H1 (cell line): ENCODE measurements around the gene MFAP3L. TPM values are rescaled to one million over a fixed set of nuclear protein-coding genes. Genes with fewer than 3 reads are reported as not detected.

Experiments
- CTCF ChIA-PET: fragments of 300-600 bp; sonication (Branson Sonifier 250); formaldehyde crosslinking; loops from one replicate; lab custom pipeline; 2021; ENCODE audit not compliant: partially characterized antibody; lab: Charles Lee
- POLR2A ChIA-PET: fragments of 300-600 bp; sonication (Branson Sonifier 250); formaldehyde crosslinking; loops from one replicate; lab custom pipeline; 2021; ENCODE audit warnings: inconsistent platforms; ENCODE audit not compliant: partially characterized antibody; lab: Charles Lee
- DNase-seq, 2 experiments: peaks; one replicate each; pipeline versions ENCODE4 v3.0.0 to v3.0.0-alpha.2; 2010 to 2022; ENCODE audit warnings: low spot score in 2 of 2, low read depth in 1 of 2, mixed read lengths in 1 of 2
- FAIRE-seq: peaks from 2 replicates; lab custom pipeline; 2011; peaks lifted over from hg19 to GRCh38; lab: Jason Lieb, UNC
- H2AFZ ChIP-seq: 2 replicates; pipeline ENCODE4 v1.8.1; 2012; ENCODE audit warnings: low read length, inconsistent platforms
- H2AK5ac ChIP-seq: 2 replicates; pipeline ENCODE4 v1.6.1; 2013; ENCODE audit warnings: low read depth, low read length
- H2BK120ac ChIP-seq: replicated peaks from 2 replicates; pipeline ENCODE3; 2013; ENCODE audit warnings: low read depth, low read length, inconsistent platforms
- H2BK12ac ChIP-seq: 2 replicates; pipeline ENCODE4 v1.6.1; 2013; ENCODE audit warnings: low read depth, low read length
- H2BK15ac ChIP-seq: 2 replicates; pipeline ENCODE4 v1.6.1; 2013; ENCODE audit warnings: low read length
- H2BK20ac ChIP-seq: 2 replicates; pipeline ENCODE4 v1.6.1; 2013; ENCODE audit warnings: low read length
- H2BK5ac ChIP-seq: 2 replicates; pipeline ENCODE4 v1.6.1; 2013; ENCODE audit warnings: low read depth, low read length
- H3K14ac ChIP-seq: 2 replicates; pipeline ENCODE4 v1.6.1; 2013; ENCODE audit warnings: inconsistent platforms; ENCODE audit not compliant: insufficient read length
- H3K18ac ChIP-seq: 2 replicates; pipeline ENCODE4 v1.6.1; 2013; ENCODE audit warnings: low read length; ENCODE audit errors: extremely low read depth
- H3K23ac ChIP-seq: 2 replicates; pipeline ENCODE4 v1.6.1; 2013; ENCODE audit warnings: inconsistent platforms; ENCODE audit not compliant: insufficient read length
- H3K23me2 ChIP-seq: 2 replicates; pipeline ENCODE4 v1.6.1; 2013; ENCODE audit warnings: low read depth, low read length
- H3K27ac ChIP-seq: 2 replicates; pipeline ENCODE4 v1.6.1; 2011; ENCODE audit warnings: low read depth, low read length, inconsistent platforms
- H3K27me3 ChIP-seq, 4 experiments: replicated peaks in 1 of 4; 1 replicate in 1 of 4; 2 replicates in 3 of 4; pipeline versions ENCODE4 v1.6.1 to v1.8.1; 2011 to 2013; ENCODE audit warnings: low read length in 3 of 4, mild to moderate bottlenecking in 3 of 4, inconsistent platforms in 2 of 4, mixed read lengths in 2 of 4, moderate library complexity in 1 of 4; ENCODE audit not compliant: control insufficient read depth in 3 of 4, insufficient read depth in 3 of 4; ENCODE audit errors: extremely low read depth in 1 of 4
- H3K36me3 ChIP-seq, 4 experiments: 2 replicates each; pipeline versions ENCODE4 v1.6.1 to v1.8.1; 2011 to 2013; ENCODE audit warnings: mild to moderate bottlenecking in 4 of 4, low read length in 3 of 4, moderate library complexity in 2 of 4, control low read depth in 1 of 4, inconsistent platforms in 1 of 4; ENCODE audit not compliant: insufficient read depth in 4 of 4, control insufficient read depth in 2 of 4
- H3K4ac ChIP-seq: replicated peaks from 2 replicates; pipeline ENCODE3; 2013; ENCODE audit warnings: low read length, low read depth, mixed read lengths, inconsistent platforms; ENCODE audit not compliant: insufficient read length
- H3K4me1 ChIP-seq, 4 experiments: replicated peaks in 1 of 4; 1 replicate in 1 of 4; 2 replicates in 3 of 4; pipeline versions ENCODE4 v1.6.1 to v1.8.1; 2011 to 2013; ENCODE audit warnings: low read length in 3 of 4, inconsistent platforms in 2 of 4, mixed read lengths in 1 of 4; ENCODE audit not compliant: insufficient read depth in 4 of 4, control insufficient read depth in 3 of 4
- H3K4me2 ChIP-seq, 2 experiments: 2 replicates each; pipeline versions ENCODE4 v1.6.1 to v1.8.1; 2011 to 2013; ENCODE audit warnings: low read depth in 2 of 2, low read length in 2 of 2, control low read depth in 1 of 2, inconsistent platforms in 1 of 2, mild to moderate bottlenecking in 1 of 2; ENCODE audit not compliant: insufficient read depth in 1 of 2
- H3K4me3 ChIP-seq, 4 experiments: fragments of 200-600, 300-600 bp in 1 of 4; sonication (generic), shearing (Covaris generic), sonication (Bioruptor Twin) in 1 of 4; 2 replicates each; pipeline versions ENCODE4 v1.5.1 to v1.8.1; 2011 to 2016; ENCODE audit warnings: low read length in 4 of 4, low read depth in 3 of 4, control low read depth in 2 of 4, inconsistent platforms in 2 of 4, mild to moderate bottlenecking in 2 of 4, mixed read lengths in 1 of 4, moderate library complexity in 1 of 4; ENCODE audit not compliant: insufficient read depth in 2 of 4; ENCODE audit errors: extremely low read depth in 1 of 4
- H3K56ac ChIP-seq: replicated peaks from 2 replicates; pipeline ENCODE3; 2013; ENCODE audit warnings: low read depth, mild to moderate bottlenecking, mixed read lengths, low read length, inconsistent platforms; ENCODE audit not compliant: insufficient read length
- H3K79me1 ChIP-seq: 2 replicates; pipeline ENCODE4 v1.6.1; 2013; ENCODE audit warnings: low read depth, low read length, control low read depth
- H3K79me2 ChIP-seq, 2 experiments: 2 replicates each; pipeline versions ENCODE4 v1.6.1 to v1.8.1; 2012 to 2013; ENCODE audit warnings: low read length in 2 of 2, mild to moderate bottlenecking in 2 of 2, inconsistent platforms in 1 of 2; ENCODE audit not compliant: insufficient read depth in 2 of 2, control insufficient read depth in 1 of 2
- H3K9ac ChIP-seq, 4 experiments: replicated peaks in 1 of 4; 1 replicate in 1 of 4; 2 replicates in 3 of 4; pipeline versions ENCODE4 v1.6.1 to v1.8.1; 2011 to 2013; ENCODE audit warnings: low read depth in 3 of 4, low read length in 3 of 4, control low read depth in 2 of 4, mild to moderate bottlenecking in 2 of 4, moderate library complexity in 2 of 4, inconsistent platforms in 1 of 4; ENCODE audit errors: extremely low read depth in 1 of 4
- H3K9me3 ChIP-seq, 2 experiments: 2 replicates each; pipeline versions ENCODE4 v1.6.1 to v1.8.1; 2012 to 2013; ENCODE audit warnings: mild to moderate bottlenecking in 2 of 2, moderate library complexity in 2 of 2, control low read depth in 1 of 2, inconsistent platforms in 1 of 2, low read depth in 1 of 2, low read length in 1 of 2, mixed read lengths in 1 of 2; ENCODE audit not compliant: insufficient read depth in 2 of 2
- H4K20me1 ChIP-seq, 2 experiments: replicated peaks in 1 of 2; 2 replicates each; pipeline versions ENCODE3 to v1.8.1; 2011 to 2013; ENCODE audit warnings: inconsistent platforms in 2 of 2, low read length in 2 of 2, mild to moderate bottlenecking in 1 of 2; ENCODE audit not compliant: insufficient read depth in 2 of 2, control insufficient read depth in 1 of 2
- H4K5ac ChIP-seq: 2 replicates; pipeline ENCODE4 v1.6.1; 2013; ENCODE audit warnings: low read length, low read depth, mixed read lengths, inconsistent platforms; ENCODE audit not compliant: insufficient read length
- H4K8ac ChIP-seq: 2 replicates; pipeline ENCODE4 v1.8.0; 2013; ENCODE audit warnings: mild to moderate bottlenecking, moderate library complexity, low read length, inconsistent platforms; ENCODE audit not compliant: insufficient read depth; ENCODE audit errors: extremely low read depth
- H4K91ac ChIP-seq: replicated peaks from 2 replicates; pipeline ENCODE3; 2013; ENCODE audit warnings: low read length, mixed read lengths, inconsistent platforms; ENCODE audit not compliant: insufficient read length
- E2F6 ChIP-seq: IDR thresholded peaks from 2 replicates; pipeline ENCODE4 v1.6.1; 2012; ENCODE audit warnings: inconsistent platforms
- EGR1 ChIP-seq: IDR thresholded peaks from 2 replicates; pipeline ENCODE4 v1.6.1; 2011; ENCODE audit warnings: low read depth, low read length, borderline replicate concordance
- FOSL1 ChIP-seq: IDR thresholded peaks from 2 replicates; pipeline ENCODE4 v1.6.1; 2011; ENCODE audit warnings: mild to moderate bottlenecking, low read depth, low read length, moderate library complexity; ENCODE audit not compliant: insufficient read depth
- GABPA ChIP-seq: IDR thresholded peaks from 2 replicates; pipeline ENCODE4 v1.6.1; 2011; ENCODE audit warnings: mild to moderate bottlenecking, low read length, moderate library complexity, borderline replicate concordance; ENCODE audit not compliant: insufficient read depth
- JUN ChIP-seq: IDR thresholded peaks from 2 replicates; pipeline ENCODE4 v1.6.1; 2011; ENCODE audit warnings: low read depth, mild to moderate bottlenecking, improper control_type of control experiment, low read length
- KDM1A ChIP-seq: fragments of 200-600, 300-600 bp; sonication (generic); IDR thresholded peaks from 2 replicates; pipeline ENCODE4 v1.7.1; 2016; ENCODE audit warnings: mild to moderate bottlenecking, low read length, borderline replicate concordance
- NANOG ChIP-seq: IDR thresholded peaks from 2 replicates; pipeline ENCODE4 v1.6.1; 2011; ENCODE audit warnings: low read length, low read depth, mild to moderate bottlenecking, inconsistent platforms; ENCODE audit not compliant: insufficient read depth, poor library complexity, severe bottlenecking
- PHF8 ChIP-seq: fragments of 200-600 bp; sonication (generic); conservative IDR thresholded peaks from 2 replicates; pipeline ENCODE4 v1.7.1; 2012; ENCODE audit warnings: low read depth, mild to moderate bottlenecking, inconsistent platforms, low read length, moderate library complexity
- SIN3A ChIP-seq, 2 experiments: IDR thresholded peaks in 1 of 2; conservative IDR thresholded peaks in 1 of 2; 2 replicates each; pipeline ENCODE4 v1.6.1; 2011 to 2012; ENCODE audit warnings: low read length in 2 of 2, improper control_type of control experiment in 1 of 2, low read depth in 1 of 2, mild to moderate bottlenecking in 1 of 2
- SRF ChIP-seq: IDR thresholded peaks from 2 replicates; pipeline ENCODE4 v1.6.1; 2011; ENCODE audit warnings: mild to moderate bottlenecking, low read depth, low read length, moderate library complexity
- SUZ12 ChIP-seq: fragments of 200-600 bp; sonication (generic); IDR thresholded peaks from 2 replicates; pipeline ENCODE4 v1.6.1; 2012; ENCODE audit warnings: mild to moderate bottlenecking, inconsistent platforms, low read length, moderate library complexity, mixed read lengths
- TBP ChIP-seq: IDR thresholded peaks from 2 replicates; pipeline ENCODE4 v1.6.1; 2011; ENCODE audit warnings: low read depth, low read length, improper control_type of control experiment
- WGBS, 2 experiments: shearing (Covaris generic) in 1 of 2; methylation state at CpG; one replicate each; pipeline versions ENCODE4 v1.1.6 to v1.1.7; 2013 to 2015; ENCODE audit warnings: low lambda C conversion rate in 2 of 2, mixed read lengths in 2 of 2, inconsistent platforms in 1 of 2, low coverage in 1 of 2, missing lambda C conversion rate in 1 of 2; ENCODE audit not compliant: insufficient replicate concordance in 2 of 2, insufficient coverage in 1 of 2, insufficient read length in 1 of 2; ENCODE audit errors: extremely low coverage in 1 of 2, missing lambda C conversion rate in 1 of 2; 5-methylcytosine and 5-hydroxymethylcytosine counted together
- polyA plus RNA-seq, 7 experiments: library from polyadenylated mRNA; depleted of rRNA in 3 of 7; stranded (reverse) in 5 of 7; unstranded in 2 of 7; fragments of >200 nt in 5 of 7; fragments of 200-250 nt in 2 of 7; gene quantifications; 1 replicate in 5 of 7; 2 replicates in 1 of 7; 4 replicates in 1 of 7; pipeline versions ENCODE4 v1.2.1 to v1.2.3, GENCODE V29; 2011 to 2013; ENCODE audit warnings: missing spikeins in 2 of 7, mixed read lengths in 2 of 7
- total RNA-seq: library from RNA; stranded (reverse); fragmentation: NEBNext Ultra II Directional; extraction: Animal tissue kit (Norgen Biotek cat#: 25700); gene quantifications from 2 replicates; pipeline ENCODE4 v1.2.1, GENCODE V29; 2021

The MFAP3L gene
- total and polyA plus RNA-seq, 2 of the 8 experiments (the other 6 are each of a cell fraction or from before 2014, with no cell fraction given) = 7.0 to 9.8 TPM

GRCh38 chr4:170068438-170069128, 42.4 kb upstream of the MFAP3L start:
- no peak overlapping the region for H3K4ac ChIP-seq
- no peaks in the 10 kb centered on the region for H3K79me2 ChIP-seq
- H3K9me3 ChIP-seq = no peaks in the 10 kb centered on the region
- H4K91ac ChIP-seq = no peak overlapping the region
- H3K4me1 ChIP-seq = no peaks in the 10 kb centered on the region
- 96% methylated on average over 8 of the region's 8 CpGs; no CpG with 5 or more reads in 1 of the 2 experiments for WGBS, 2 experiments
- H2AK5ac ChIP-seq = no peak overlapping the region
- no peak for DNase-seq
- no peak overlapping the region for H3K4me2 ChIP-seq
- no peak for FAIRE-seq
- H2BK20ac ChIP-seq = no peak overlapping the region
- H4K8ac ChIP-seq = no peak overlapping the region
- H2BK15ac ChIP-seq = no peak overlapping the region
- H3K23me2 ChIP-seq = no peaks in the 10 kb centered on the region
- peaks cover 0 to 17% (median 5%) of the 10 kb centered on the region in 4 experiments; a peak in 4 of 8 replicates for H3K36me3 ChIP-seq
- H3K27ac ChIP-seq = no peak overlapping the region
- CTCF ChIA-PET = no interaction called here
- no peak overlapping the region for H2BK12ac ChIP-seq
- H3K9ac ChIP-seq = no peak overlapping the region
- H3K14ac ChIP-seq = no peak overlapping the region
- no peak overlapping the region for H4K5ac ChIP-seq
- no peaks in the 10 kb centered on the region for H3K27me3 ChIP-seq
- H3K56ac ChIP-seq = no peak overlapping the region
- peaks cover 0 to 3% of the 10 kb centered on the region in 2 experiments for H4K20me1 ChIP-seq
- H2BK120ac ChIP-seq = no peak overlapping the region
- H3K79me1 ChIP-seq = no peaks in the 10 kb centered on the region
- no peak overlapping the region for H3K23ac ChIP-seq
- H2AFZ ChIP-seq = no peak overlapping the region
- POLR2A ChIA-PET = no interaction called here
- H3K4me3 ChIP-seq = no peak overlapping the region
- H2BK5ac ChIP-seq = no peak overlapping the region
- H3K18ac ChIP-seq = no peak overlapping the region
- TF ChIP-seq GABPA = no peak
- no peak for TF ChIP-seq KDM1A
- TF ChIP-seq TBP = no peak
- no peak for TF ChIP-seq E2F6
- TF ChIP-seq EGR1 = no peak
- no peak for TF ChIP-seq FOSL1
- TF ChIP-seq SIN3A (conservative IDR thresholded peaks at IDR 0.05 in 1 of 2, IDR thresholded peaks at IDR 0.05 in 1 of 2; ENCODE audit: low read depth in 1 of 2, low read length in 2 of 2) = no peak
- no peak for TF ChIP-seq PHF8
- no peak for TF ChIP-seq SUZ12
- TF ChIP-seq JUN = no peak
- no peak for TF ChIP-seq NANOG
- TF ChIP-seq SRF = no peak
